Liver (tissue), 9 donors: ENCODE results near the gene SNX9. TPM values are rescaled to one million over a fixed set of nuclear protein-coding genes. Genes with fewer than 3 reads are reported as not detected.

Source experiments
- DNase-seq: peaks from one replicate; pipeline ENCODE4 v3.0.0-alpha.2; 2017; ENCODE audit warnings: low spot score
- H3K27ac ChIP-seq, 2 donors: one replicate each; pipeline ENCODE4 v1.7.0; 2013; ENCODE audit warnings: inconsistent platforms in 2 of 2, low read length in 2 of 2, control low read depth in 1 of 2, low read depth in 1 of 2, mild to moderate bottlenecking in 1 of 2
- H3K27me3 ChIP-seq, 4 donors: one replicate each; pipeline versions ENCODE4 v1.6.1 to v1.7.0; 2013; ENCODE audit warnings: low read length in 3 of 4, inconsistent platforms in 1 of 4, mild to moderate bottlenecking in 1 of 4, moderate library complexity in 1 of 4; ENCODE audit not compliant: control insufficient read depth in 4 of 4, insufficient read depth in 4 of 4
- H3K36me3 ChIP-seq, 4 donors: one replicate each; pipeline versions ENCODE4 v1.6.1 to v1.7.0; 2013; ENCODE audit warnings: low read length in 3 of 4, mild to moderate bottlenecking in 3 of 4, low read depth in 1 of 4, moderate library complexity in 1 of 4; ENCODE audit not compliant: control insufficient read depth in 4 of 4, insufficient read depth in 3 of 4
- H3K4me1 ChIP-seq, 4 donors: one replicate each; pipeline versions ENCODE4 v1.6.1 to v1.7.0; 2013; ENCODE audit warnings: low read length in 3 of 4, mild to moderate bottlenecking in 3 of 4, moderate library complexity in 1 of 4; ENCODE audit not compliant: control insufficient read depth in 4 of 4, insufficient read depth in 4 of 4
- H3K4me3 ChIP-seq, 3 donors: one replicate each; pipeline versions ENCODE4 v1.6.1 to v1.7.0; 2013; ENCODE audit warnings: low read length in 3 of 3, control low read depth in 1 of 3, low read depth in 1 of 3, mild to moderate bottlenecking in 1 of 3
- H3K9ac ChIP-seq, 2 donors: one replicate each; pipeline ENCODE4 v1.7.0; 2013; ENCODE audit warnings: low read length in 2 of 2, mild to moderate bottlenecking in 2 of 2, moderate library complexity in 2 of 2, control low read depth in 1 of 2, low read depth in 1 of 2
- H3K9me3 ChIP-seq, 4 donors: one replicate each; pipeline versions ENCODE4 v1.6.1 to v1.7.0; 2013; ENCODE audit warnings: low read length in 3 of 4; ENCODE audit not compliant: control insufficient read depth in 4 of 4
- EGR1 ChIP-seq, 2 donors: IDR thresholded peaks; 2 replicates each; pipeline ENCODE4 v1.6.1; 2016 to 2018; ENCODE audit warnings: antibody characterized with exemption in 2 of 2, low read depth in 2 of 2
- FOXA1 ChIP-seq: IDR thresholded peaks from 2 replicates; pipeline ENCODE4 v1.6.1; 2016; ENCODE audit warnings: antibody characterized with exemption
- FOXA2 ChIP-seq: IDR thresholded peaks from 2 replicates; pipeline ENCODE4 v1.6.1; 2016; ENCODE audit warnings: antibody characterized with exemption
- GABPA ChIP-seq, 2 donors: IDR thresholded peaks in 1 of 2; conservative IDR thresholded peaks in 1 of 2; 2 replicates each; pipeline ENCODE4 v1.6.1; 2016; ENCODE audit warnings: antibody characterized with exemption in 2 of 2, mild to moderate bottlenecking in 1 of 2, moderate library complexity in 1 of 2
- HNF4A ChIP-seq, 2 donors: conservative IDR thresholded peaks; 2 replicates each; pipeline ENCODE4 v1.6.1; 2016; ENCODE audit warnings: antibody characterized with exemption in 2 of 2, mild to moderate bottlenecking in 2 of 2
- HNF4G ChIP-seq: IDR thresholded peaks from 2 replicates; pipeline ENCODE4 v1.6.1; 2016; ENCODE audit warnings: antibody characterized with exemption
- JUND ChIP-seq, 2 donors: IDR thresholded peaks; 2 replicates each; pipeline ENCODE4 v1.6.1; 2016; ENCODE audit warnings: antibody characterized with exemption in 2 of 2
- NR2F2 ChIP-seq: IDR thresholded peaks from 2 replicates; pipeline ENCODE4 v1.6.1; 2016; ENCODE audit warnings: antibody characterized with exemption
- RAD21 ChIP-seq, 2 donors: IDR thresholded peaks; 2 replicates each; pipeline ENCODE4 v1.6.1; 2016; ENCODE audit warnings: antibody characterized with exemption in 2 of 2, mild to moderate bottlenecking in 2 of 2
- SP1 ChIP-seq: IDR thresholded peaks from 2 replicates; pipeline ENCODE4 v1.6.1; 2018; ENCODE audit warnings: antibody characterized with exemption, mild to moderate bottlenecking
- TAF1 ChIP-seq: conservative IDR thresholded peaks from 2 replicates; pipeline ENCODE4 v1.6.1; 2016; ENCODE audit warnings: antibody characterized with exemption, mild to moderate bottlenecking
- whole genome bisulfite sequencing: extraction: QIAGEN DNeasy Blood & Tissue Kit; methylation state at CpG from one replicate; pipeline ENCODE4 v1.1.7; 2013; 5-methylcytosine and 5-hydroxymethylcytosine counted together
- polyA plus RNA-seq, 2 donors: library from polyadenylated mRNA; stranded (reverse) in 1 of 2; unstranded in 1 of 2; fragments of 200-250 nt in 1 of 2; fragments of >200 nt in 1 of 2; fragmentation: Nextera tagmentation in 1 of 2; extraction: Ambion mirVana in 1 of 2; gene quantifications; one replicate each; pipeline versions ENCODE4 v1.2.1 to v1.2.3, GENCODE V29; 2013 to 2015
- total RNA-seq, 2 donors: library from RNA; depleted of rRNA; stranded (reverse); fragments of >200 nt; gene quantifications; one replicate each; pipeline ENCODE4 v1.2.3, GENCODE V29; 2014
- TF ChIP-seq, protein P1 (sequence below): IDR thresholded peaks from 2 replicates; pipeline ENCODE4 v1.6.1; 2016; ENCODE audit warnings: antibody characterized with exemption
- TF ChIP-seq, protein P2 (sequence below): fragments of 150-350 bp; IDR thresholded peaks from 2 replicates; pipeline ENCODE4 v1.5.1; 2017; ENCODE audit warnings: improper control_type of control experiment, low read depth, low read length; ENCODE audit not compliant: missing input control
- TF ChIP-seq, protein P3 (sequence below): IDR thresholded peaks from 2 replicates; pipeline ENCODE4 v1.6.1; 2016; ENCODE audit warnings: antibody characterized with exemption
- TF ChIP-seq, protein P4 (sequence below): IDR thresholded peaks from 2 replicates; pipeline ENCODE4 v1.6.1; 2016; ENCODE audit warnings: antibody characterized with exemption
- donor health status: healthy.
- donor health status: healthy.
- donor health status: healthy.
- donor health status: healthy.
- donor health status: healthy.

SNX9 gene
- total and polyA plus RNA-seq, 4 donors: 16.4 to 31.0 (median 22.3) TPM

DNA sequence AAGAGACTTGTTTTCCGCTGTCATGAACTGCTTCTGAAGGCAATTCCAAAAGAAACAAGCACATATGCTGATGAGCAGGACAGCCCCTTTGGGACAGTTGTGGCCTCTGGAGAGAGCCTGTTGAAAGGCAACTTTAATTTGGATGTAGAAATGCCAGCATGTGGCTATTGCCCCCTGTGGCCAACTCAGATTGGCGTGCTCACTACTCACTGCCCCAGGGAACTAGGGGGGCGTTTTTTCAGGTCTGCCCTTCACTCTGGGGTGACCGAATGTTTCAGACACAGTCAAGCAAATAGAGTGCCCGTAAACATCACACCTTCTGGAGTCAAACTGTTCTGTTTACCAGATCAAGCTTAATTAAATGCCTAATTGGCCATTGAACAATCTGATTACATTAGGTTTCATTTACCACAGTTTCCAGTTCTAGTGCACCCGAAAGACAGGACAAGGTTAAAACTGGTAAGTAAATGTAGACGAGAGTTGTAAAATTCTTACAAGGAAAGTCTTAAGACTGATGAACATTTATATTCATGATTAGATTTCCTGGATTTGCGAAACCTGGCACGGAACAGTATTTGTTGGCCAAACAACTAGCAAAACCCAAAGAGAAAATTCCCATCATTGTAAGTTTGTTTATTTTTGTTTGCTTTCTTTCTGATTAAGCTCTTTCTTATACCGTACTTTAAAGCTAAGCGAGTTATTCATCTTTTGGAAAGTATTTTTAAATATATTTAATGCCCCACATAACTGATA lies 82.7 kb downstream of the SNX9 start:
- H3K9me3 ChIP-seq: no peaks in the 10 kb centered on the region
- H3K27ac ChIP-seq: no peak overlapping the region
- 92% methylated on average over 11 of the region's 11 CpGs for WGBS
- H3K4me1 ChIP-seq: no peaks in the 10 kb centered on the region
- TF ChIP-seq SP1 (no peak), RAD21 (IDR thresholded peaks at IDR 0.05) (peak in 1 of 2 donors; percentile 13)
- no peaks in the 10 kb centered on the region for H3K27me3 ChIP-seq
- peaks cover 3 to 52% (median 20%) of the 10 kb centered on the region in 4 donors for H3K36me3 ChIP-seq
- no peak overlapping the region for H3K9ac ChIP-seq
- no peak for DNase-seq
- no peak overlapping the region for H3K4me3 ChIP-seq

DNA sequence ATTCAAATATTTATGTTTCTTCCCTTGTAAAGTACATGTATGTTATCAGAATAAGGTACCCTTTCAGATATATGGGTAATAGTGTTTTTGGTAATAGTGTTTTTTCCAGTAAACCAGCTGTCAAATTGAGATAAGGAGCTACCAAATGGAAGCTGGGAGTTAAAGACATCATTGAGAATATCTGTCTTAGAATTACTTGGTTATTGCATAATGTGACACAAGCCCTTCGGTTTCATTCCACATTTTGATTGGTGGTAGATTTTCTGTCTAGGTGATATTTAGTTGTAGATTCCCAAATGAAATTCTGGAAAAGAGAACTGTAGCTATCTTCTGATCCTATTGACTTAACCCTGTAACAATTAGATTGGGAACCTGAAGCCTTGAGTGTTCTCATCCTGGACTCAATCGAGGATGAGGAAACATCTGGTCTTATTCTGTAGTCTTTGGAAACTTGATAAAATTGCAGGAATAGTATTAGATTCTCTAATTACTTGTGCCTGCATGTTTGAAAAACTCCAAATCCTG lies 83.6 kb downstream of the SNX9 start:
- DNase-seq: no peak
- Histone ChIP-seq H3K27ac (no peak overlapping the region), H3K4me1 (no peaks in the 10 kb centered on the region), H3K4me3 (no peak overlapping the region), H3K9ac (no peak overlapping the region), H3K27me3 (no peaks in the 10 kb centered on the region), H3K9me3 (no peaks in the 10 kb centered on the region), H3K36me3 (peaks cover 7 to 58% (median 23%) of the 10 kb centered on the region in 4 donors)
- TF ChIP-seq JUND (IDR thresholded peaks at IDR 0.05) (no peak), GABPA (IDR thresholded peaks at IDR 0.05 in 1 of 2, conservative IDR thresholded peaks at IDR 0.05 in 1 of 2) (no peak), SP1 (no peak), FOXA2 (no peak), HNF4A (conservative IDR thresholded peaks at IDR 0.05) (no peak), HNF4G (no peak), NR2F2 (no peak), TAF1 (no peak), FOXA1 (no peak), EGR1 (IDR thresholded peaks at IDR 0.05; ENCODE audit: low read depth in 2 of 2) (no peak)
- TF ChIP-seq, protein P1, sequence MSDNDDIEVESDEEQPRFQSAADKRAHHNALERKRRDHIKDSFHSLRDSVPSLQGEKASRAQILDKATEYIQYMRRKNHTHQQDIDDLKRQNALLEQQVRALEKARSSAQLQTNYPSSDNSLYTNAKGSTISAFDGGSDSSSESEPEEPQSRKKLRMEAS: no peak
- TF ChIP-seq, protein P2, sequence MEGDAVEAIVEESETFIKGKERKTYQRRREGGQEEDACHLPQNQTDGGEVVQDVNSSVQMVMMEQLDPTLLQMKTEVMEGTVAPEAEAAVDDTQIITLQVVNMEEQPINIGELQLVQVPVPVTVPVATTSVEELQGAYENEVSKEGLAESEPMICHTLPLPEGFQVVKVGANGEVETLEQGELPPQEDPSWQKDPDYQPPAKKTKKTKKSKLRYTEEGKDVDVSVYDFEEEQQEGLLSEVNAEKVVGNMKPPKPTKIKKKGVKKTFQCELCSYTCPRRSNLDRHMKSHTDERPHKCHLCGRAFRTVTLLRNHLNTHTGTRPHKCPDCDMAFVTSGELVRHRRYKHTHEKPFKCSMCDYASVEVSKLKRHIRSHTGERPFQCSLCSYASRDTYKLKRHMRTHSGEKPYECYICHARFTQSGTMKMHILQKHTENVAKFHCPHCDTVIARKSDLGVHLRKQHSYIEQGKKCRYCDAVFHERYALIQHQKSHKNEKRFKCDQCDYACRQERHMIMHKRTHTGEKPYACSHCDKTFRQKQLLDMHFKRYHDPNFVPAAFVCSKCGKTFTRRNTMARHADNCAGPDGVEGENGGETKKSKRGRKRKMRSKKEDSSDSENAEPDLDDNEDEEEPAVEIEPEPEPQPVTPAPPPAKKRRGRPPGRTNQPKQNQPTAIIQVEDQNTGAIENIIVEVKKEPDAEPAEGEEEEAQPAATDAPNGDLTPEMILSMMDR: no peak
- TF ChIP-seq, protein P3, sequence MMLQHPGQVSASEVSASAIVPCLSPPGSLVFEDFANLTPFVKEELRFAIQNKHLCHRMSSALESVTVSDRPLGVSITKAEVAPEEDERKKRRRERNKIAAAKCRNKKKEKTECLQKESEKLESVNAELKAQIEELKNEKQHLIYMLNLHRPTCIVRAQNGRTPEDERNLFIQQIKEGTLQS: no peak
- TF ChIP-seq, protein P4, sequence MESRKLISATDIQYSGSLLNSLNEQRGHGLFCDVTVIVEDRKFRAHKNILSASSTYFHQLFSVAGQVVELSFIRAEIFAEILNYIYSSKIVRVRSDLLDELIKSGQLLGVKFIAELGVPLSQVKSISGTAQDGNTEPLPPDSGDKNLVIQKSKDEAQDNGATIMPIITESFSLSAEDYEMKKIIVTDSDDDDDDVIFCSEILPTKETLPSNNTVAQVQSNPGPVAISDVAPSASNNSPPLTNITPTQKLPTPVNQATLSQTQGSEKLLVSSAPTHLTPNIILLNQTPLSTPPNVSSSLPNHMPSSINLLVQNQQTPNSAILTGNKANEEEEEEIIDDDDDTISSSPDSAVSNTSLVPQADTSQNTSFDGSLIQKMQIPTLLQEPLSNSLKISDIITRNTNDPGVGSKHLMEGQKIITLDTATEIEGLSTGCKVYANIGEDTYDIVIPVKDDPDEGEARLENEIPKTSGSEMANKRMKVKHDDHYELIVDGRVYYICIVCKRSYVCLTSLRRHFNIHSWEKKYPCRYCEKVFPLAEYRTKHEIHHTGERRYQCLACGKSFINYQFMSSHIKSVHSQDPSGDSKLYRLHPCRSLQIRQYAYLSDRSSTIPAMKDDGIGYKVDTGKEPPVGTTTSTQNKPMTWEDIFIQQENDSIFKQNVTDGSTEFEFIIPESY: no peak
- WGBS: 85% methylated on average over 2 of the region's 2 CpGs
